ENCODE results near the gene DUSP28.

DUSP28 gene

DNA sequence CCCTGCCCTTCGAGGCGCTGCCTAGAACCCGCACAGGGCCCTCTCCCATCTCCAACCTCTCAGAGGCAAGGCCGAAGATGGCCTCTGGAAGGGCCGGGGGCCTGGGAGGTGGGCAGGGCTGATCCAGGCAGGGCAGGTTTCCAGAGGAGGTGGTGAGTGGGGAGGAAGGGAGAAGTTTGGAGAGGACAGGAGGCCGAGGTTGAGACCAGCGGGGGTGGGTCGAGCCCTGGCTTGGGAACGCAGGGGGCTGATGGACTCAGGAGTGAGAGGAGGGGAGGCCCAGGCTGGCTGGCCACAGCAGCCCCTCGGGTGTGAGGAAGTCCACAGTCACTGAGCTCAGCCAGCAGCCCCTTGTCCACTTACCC is 36.9 kb downstream of the DUSP28 start:
- TF ChIP-seq REST (IDR thresholded peaks at IDR 0.05; ENCODE audit: low read depth): no peak
- TF ChIP-seq TAF1 (IDR thresholded peaks at IDR 0.05; ENCODE audit: low read depth): no peak
- TF ChIP-seq EGR1 (IDR thresholded peaks at IDR 0.05): no peak
- no peak for TF ChIP-seq NFIC (IDR thresholded peaks at IDR 0.05)
- TF ChIP-seq RAD21 (IDR thresholded peaks at IDR 0.05; ENCODE audit: low read depth): no peak
- TF ChIP-seq ZBTB7A (IDR thresholded peaks at IDR 0.05; ENCODE audit: low read depth): no peak
- TF ChIP-seq TEAD4 (IDR thresholded peaks at IDR 0.05): no peak
- TF ChIP-seq CREB1 (IDR thresholded peaks at IDR 0.05; ENCODE audit: low read depth): no peak
- TF ChIP-seq CEBPB (IDR thresholded peaks at IDR 0.05): no peak
- no peak for TF ChIP-seq MAX (IDR thresholded peaks at IDR 0.05)

GRCh38 chr2:240597419-240598181 is 37.4 kb downstream of the DUSP28 start:
- TF ChIP-seq TCF12 (IDR thresholded peaks at IDR 0.05; ENCODE audit: low read depth) (no peak), EP300 (IDR thresholded peaks at IDR 0.05; ENCODE audit: borderline replicate concordance) (no peak), RAD21 (IDR thresholded peaks at IDR 0.05; ENCODE audit: low read depth) (no peak), CREB1 (IDR thresholded peaks at IDR 0.05; ENCODE audit: low read depth) (no peak), TEAD4 (IDR thresholded peaks at IDR 0.05) (no peak), YY1 (IDR thresholded peaks at IDR 0.05; ENCODE audit: low read depth) (no peak), EGR1 (IDR thresholded peaks at IDR 0.05) (no peak), CEBPB (IDR thresholded peaks at IDR 0.05) (no peak), NFIC (IDR thresholded peaks at IDR 0.05) (no peak), REST (IDR thresholded peaks at IDR 0.05; ENCODE audit: low read depth) (no peak)

DNA sequence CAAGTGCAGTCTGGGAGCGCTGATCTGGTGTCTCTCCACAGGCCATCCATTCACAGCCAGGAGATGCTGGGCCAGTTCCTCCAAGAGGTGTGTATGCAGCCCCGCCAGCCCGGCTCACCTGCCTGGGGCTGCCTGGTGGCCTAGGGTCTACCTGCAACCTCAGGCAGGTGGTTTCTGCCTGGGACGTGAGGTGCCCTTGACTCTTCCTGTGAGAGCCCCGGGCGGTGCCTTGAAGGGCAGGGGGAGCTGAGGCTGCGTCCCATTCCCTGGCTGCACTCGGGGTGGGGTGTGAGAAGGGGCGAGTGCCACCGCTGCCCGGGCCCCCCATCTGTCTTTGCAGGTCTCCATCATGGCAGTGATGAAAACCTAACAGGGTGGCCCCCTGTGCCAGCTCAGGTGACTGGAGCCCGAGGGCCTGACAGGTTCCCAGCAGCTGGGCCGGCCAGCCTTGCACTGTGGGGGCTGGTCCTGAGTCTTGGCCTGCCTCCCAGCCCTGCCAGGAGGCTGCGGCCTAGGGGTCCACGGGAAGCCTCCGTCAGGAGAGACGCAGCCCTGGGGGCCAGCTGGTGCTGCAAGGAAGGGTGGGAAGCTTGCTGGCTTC is 38.3 kb downstream of the DUSP28 start:
- TF ChIP-seq EGR1 (IDR thresholded peaks at IDR 0.05): no peak
- no peak for TF ChIP-seq EP300 (IDR thresholded peaks at IDR 0.05; ENCODE audit: borderline replicate concordance)
- no peak for TF ChIP-seq CREB1 (IDR thresholded peaks at IDR 0.05; ENCODE audit: low read depth)
- TF ChIP-seq ZBTB7A (IDR thresholded peaks at IDR 0.05; ENCODE audit: low read depth): no peak
- no peak for TF ChIP-seq MAX (IDR thresholded peaks at IDR 0.05)
- no peak for TF ChIP-seq NFIC (IDR thresholded peaks at IDR 0.05)
- no peak for TF ChIP-seq USF1 (IDR thresholded peaks at IDR 0.05)
- TF ChIP-seq TEAD4 (IDR thresholded peaks at IDR 0.05): no peak
- no peak for TF ChIP-seq FOXM1 (IDR thresholded peaks at IDR 0.05; ENCODE audit: borderline replicate concordance, low read depth)
- TF ChIP-seq YY1 (IDR thresholded peaks at IDR 0.05; ENCODE audit: low read depth): no peak
- TF ChIP-seq REST (IDR thresholded peaks at IDR 0.05; ENCODE audit: low read depth): no peak
- no peak for TF ChIP-seq TAF1 (IDR thresholded peaks at IDR 0.05; ENCODE audit: low read depth)
- no peak for TF ChIP-seq CEBPB (IDR thresholded peaks at IDR 0.05)
- no peak for TF ChIP-seq RAD21 (IDR thresholded peaks at IDR 0.05; ENCODE audit: low read depth)
- TF ChIP-seq TCF12 (IDR thresholded peaks at IDR 0.05; ENCODE audit: low read depth): no peak

- TF ChIP-seq CEBPB (IDR thresholded peaks at IDR 0.05): no peak
Measured at GRCh38 chr2:240599141-240599583, 39.0 kb downstream of the DUSP28 start.

DNA sequence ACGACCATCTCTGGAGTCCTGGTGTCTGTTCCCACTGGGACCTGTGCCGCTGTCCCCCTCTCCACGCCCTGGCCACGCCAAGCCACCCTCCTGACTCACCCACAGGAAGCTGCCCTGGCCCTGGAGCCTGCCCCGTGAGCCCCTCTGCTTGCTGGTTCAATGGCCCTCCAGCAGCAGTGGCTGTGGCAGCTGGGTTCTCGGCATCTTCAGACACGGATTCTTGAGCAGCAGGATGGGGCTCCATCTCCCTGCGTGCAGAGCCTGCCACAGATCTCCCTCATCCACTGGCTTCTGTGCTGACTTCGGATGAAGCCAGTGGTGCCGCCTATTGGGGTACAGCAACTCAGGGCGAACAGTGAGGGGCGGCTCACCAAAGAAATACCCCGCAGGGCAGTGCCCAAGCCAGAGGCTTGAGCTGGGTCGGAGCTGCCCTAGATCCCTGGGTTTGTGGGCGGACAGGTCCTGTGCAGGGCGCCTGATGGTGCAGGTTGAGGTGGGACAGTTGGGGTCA is 40.3 kb downstream of the DUSP28 start:
- TF ChIP-seq USF1 (IDR thresholded peaks at IDR 0.05) (no peak), TCF12 (IDR thresholded peaks at IDR 0.05; ENCODE audit: low read depth) (no peak), FOXM1 (IDR thresholded peaks at IDR 0.05; ENCODE audit: borderline replicate concordance, low read depth) (no peak), RAD21 (IDR thresholded peaks at IDR 0.05; ENCODE audit: low read depth) (no peak), ZBTB7A (IDR thresholded peaks at IDR 0.05; ENCODE audit: low read depth) (no peak)
